Esophagus muscularis mucosa (tissue), 4 donors: Measurements from ENCODE around the gene ORM2. TPM values are rescaled to one million over a fixed set of nuclear protein-coding genes. Genes with fewer than 3 reads are reported as not detected.

Source experiments
- DNase-seq: peaks from one replicate; pipeline ENCODE4 v3.0.0-alpha.2; 2017; ENCODE audit errors: extremely low spot score
- H3K27ac ChIP-seq, 4 donors: fragments of 200-600 bp; sonication (generic); replicated peaks in 1 of 4; 1 replicate in 3 of 4; 2 replicates in 1 of 4; pipeline ENCODE4 v1.5.1; 2016 to 2019; ENCODE audit warnings: mild to moderate bottlenecking in 1 of 4
- H3K27me3 ChIP-seq, 4 donors: fragments of 200-600 bp; sonication (generic); one replicate each; pipeline versions ENCODE4 v1.5.1 to v1.6.0; 2016 to 2019
- H3K36me3 ChIP-seq, 4 donors: fragments of 200-600 bp; sonication (generic); one replicate each; pipeline ENCODE4 v1.5.1; 2016 to 2019
- H3K4me1 ChIP-seq, 4 donors: fragments of 200-600 bp; sonication (generic); one replicate each; pipeline ENCODE4 v1.5.1; 2016 to 2019
- H3K4me3 ChIP-seq, 4 donors: fragments of 200-600 bp; sonication (generic); 1 replicate in 2 of 4; 2 replicates in 2 of 4; pipeline ENCODE4 v1.5.1; 2016 to 2019; ENCODE audit warnings: mild to moderate bottlenecking in 4 of 4, moderate library complexity in 1 of 4
- H3K9me3 ChIP-seq, 4 donors: fragments of 200-600 bp; sonication (generic); 1 replicate in 3 of 4; 2 replicates in 1 of 4; pipeline ENCODE4 v1.5.1; 2016 to 2019
- EP300 ChIP-seq: sonication (generic); formaldehyde crosslinking; IDR thresholded peaks from one replicate; pipeline ENCODE4 v1.6.1; 2017; ENCODE audit warnings: antibody characterized with exemption
- POLR2A ChIP-seq: fragments of 450-650 bp; IDR thresholded peaks from one replicate; pipeline ENCODE4 v1.6.1; 2017; ENCODE audit warnings: antibody characterized with exemption, moderate library complexity, mild to moderate bottlenecking, low read depth
- POLR2AphosphoS5 ChIP-seq, 2 donors: sonication (generic); formaldehyde crosslinking; IDR thresholded peaks; one replicate each; pipeline ENCODE4 v1.6.1; 2017; ENCODE audit warnings: antibody characterized with exemption in 2 of 2
- WGBS: methylation state at CpG from one replicate; pipeline ENCODE4 v1.1.5; 2018; 5-methylcytosine and 5-hydroxymethylcytosine counted together
- intact Hi-C: fragments of 100-400 bp; cut with DNase I; formaldehyde crosslinking; loops from one replicate; pipeline ENCODE4 v1.15.1; 2023
- total RNA-seq, 4 donors: library from RNA; depleted of rRNA; stranded (reverse); fragments of >200 nt; gene quantifications; one replicate each; pipeline versions ENCODE4 v1.1.0 to v1.2.1, GENCODE V29; 2016
- TF ChIP-seq, protein P1 (sequence below), 3 experiments: fragments of 200-600 bp in 2 of 3; fragments of 450-650 bp in 1 of 3; sonication (generic) in 2 of 3; IDR thresholded peaks; one replicate each; pipeline ENCODE4 v1.5.1; 2017 to 2019; ENCODE audit warnings: antibody characterized with exemption in 3 of 3, mild to moderate bottlenecking in 2 of 3, moderate library complexity in 1 of 3

ORM2 gene
- total RNA-seq, 4 donors from 2014 or later: not detected

DNA sequence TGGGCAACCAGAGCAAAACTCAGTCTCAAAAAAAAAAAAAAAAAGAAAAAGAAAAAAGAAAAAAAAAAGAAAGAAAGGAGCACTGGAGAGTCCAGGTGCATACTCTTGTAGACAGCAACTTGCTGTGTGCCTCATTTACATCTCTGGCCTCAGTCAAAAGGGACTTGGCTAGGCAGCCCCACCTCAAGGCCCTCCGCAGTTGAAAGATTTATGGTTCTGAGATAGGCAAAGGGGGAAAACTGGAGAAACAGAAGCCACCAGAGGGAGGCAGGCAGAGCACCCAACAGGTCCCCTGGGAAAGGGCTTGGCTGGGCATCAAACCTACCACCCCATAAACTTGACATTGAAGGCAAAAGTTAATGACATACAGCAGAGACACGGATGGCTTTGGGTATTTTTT, 6.1 kb downstream of the ORM2 start:
- intact Hi-C loops: loop anchor here (10.0 kb wide), 1 partner anchor 149 kb away; no protein-coding TSS in a partner anchor
- 77% methylated on average over 2 of the region's 2 CpGs for WGBS
- Histone ChIP-seq H3K36me3 (peaks cover 25 to 60% (median 44%) of the 10 kb centered on the region in 4 donors), H3K9me3 (no peaks in the 10 kb centered on the region), H3K27me3 (peaks cover 0 to 3% (median 0%) of the 10 kb centered on the region in 4 donors), H3K4me1 (no peaks in the 10 kb centered on the region), H3K4me3 (no peak overlapping the region), H3K27ac (no peak overlapping the region)
- DNase-seq: no peak
- TF ChIP-seq POLR2A (no peak), EP300 (no peak), POLR2AphosphoS5 (IDR thresholded peaks at IDR 0.05) (no peak)
- TF ChIP-seq, protein P1, sequence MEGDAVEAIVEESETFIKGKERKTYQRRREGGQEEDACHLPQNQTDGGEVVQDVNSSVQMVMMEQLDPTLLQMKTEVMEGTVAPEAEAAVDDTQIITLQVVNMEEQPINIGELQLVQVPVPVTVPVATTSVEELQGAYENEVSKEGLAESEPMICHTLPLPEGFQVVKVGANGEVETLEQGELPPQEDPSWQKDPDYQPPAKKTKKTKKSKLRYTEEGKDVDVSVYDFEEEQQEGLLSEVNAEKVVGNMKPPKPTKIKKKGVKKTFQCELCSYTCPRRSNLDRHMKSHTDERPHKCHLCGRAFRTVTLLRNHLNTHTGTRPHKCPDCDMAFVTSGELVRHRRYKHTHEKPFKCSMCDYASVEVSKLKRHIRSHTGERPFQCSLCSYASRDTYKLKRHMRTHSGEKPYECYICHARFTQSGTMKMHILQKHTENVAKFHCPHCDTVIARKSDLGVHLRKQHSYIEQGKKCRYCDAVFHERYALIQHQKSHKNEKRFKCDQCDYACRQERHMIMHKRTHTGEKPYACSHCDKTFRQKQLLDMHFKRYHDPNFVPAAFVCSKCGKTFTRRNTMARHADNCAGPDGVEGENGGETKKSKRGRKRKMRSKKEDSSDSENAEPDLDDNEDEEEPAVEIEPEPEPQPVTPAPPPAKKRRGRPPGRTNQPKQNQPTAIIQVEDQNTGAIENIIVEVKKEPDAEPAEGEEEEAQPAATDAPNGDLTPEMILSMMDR (IDR thresholded peaks at IDR 0.05): no peak

DNA sequence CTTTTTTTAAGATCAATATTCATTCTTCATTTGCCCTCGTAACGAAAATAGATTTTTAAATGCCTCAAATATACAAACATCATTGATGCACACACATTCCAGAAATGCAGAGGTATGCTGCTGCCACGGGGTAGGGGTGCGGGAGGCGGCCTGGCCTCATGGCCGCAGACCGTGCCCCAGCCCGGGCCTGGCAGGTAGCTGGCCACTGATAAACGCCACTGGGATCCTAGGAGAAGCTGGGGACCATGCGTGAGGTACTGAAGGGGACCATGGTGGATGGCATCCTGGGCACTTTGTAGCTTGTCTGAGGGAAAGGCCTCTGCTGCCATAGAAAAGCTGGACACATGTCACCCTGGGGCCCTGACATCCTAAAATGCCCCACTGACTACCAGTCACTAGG, 6.5 kb downstream of the ORM2 start:
- no peak for DNase-seq
- Histone ChIP-seq H3K9me3 (no peaks in the 10 kb centered on the region), H3K36me3 (peaks cover 25 to 64% (median 48%) of the 10 kb centered on the region in 4 donors), H3K4me1 (no peaks in the 10 kb centered on the region), H3K27ac (no peak overlapping the region), H3K27me3 (no peaks in the 10 kb centered on the region), H3K4me3 (no peak overlapping the region)
- 76% methylated on average over 10 of the region's 10 CpGs for WGBS
- intact Hi-C loops: loop anchor here (10.0 kb wide), 1 partner anchor 149 kb away; no protein-coding TSS in a partner anchor
- TF ChIP-seq, protein P1 (IDR thresholded peaks at IDR 0.05): no peak
- TF ChIP-seq POLR2A (no peak), POLR2AphosphoS5 (IDR thresholded peaks at IDR 0.05) (no peak), EP300 (no peak)

DNA sequence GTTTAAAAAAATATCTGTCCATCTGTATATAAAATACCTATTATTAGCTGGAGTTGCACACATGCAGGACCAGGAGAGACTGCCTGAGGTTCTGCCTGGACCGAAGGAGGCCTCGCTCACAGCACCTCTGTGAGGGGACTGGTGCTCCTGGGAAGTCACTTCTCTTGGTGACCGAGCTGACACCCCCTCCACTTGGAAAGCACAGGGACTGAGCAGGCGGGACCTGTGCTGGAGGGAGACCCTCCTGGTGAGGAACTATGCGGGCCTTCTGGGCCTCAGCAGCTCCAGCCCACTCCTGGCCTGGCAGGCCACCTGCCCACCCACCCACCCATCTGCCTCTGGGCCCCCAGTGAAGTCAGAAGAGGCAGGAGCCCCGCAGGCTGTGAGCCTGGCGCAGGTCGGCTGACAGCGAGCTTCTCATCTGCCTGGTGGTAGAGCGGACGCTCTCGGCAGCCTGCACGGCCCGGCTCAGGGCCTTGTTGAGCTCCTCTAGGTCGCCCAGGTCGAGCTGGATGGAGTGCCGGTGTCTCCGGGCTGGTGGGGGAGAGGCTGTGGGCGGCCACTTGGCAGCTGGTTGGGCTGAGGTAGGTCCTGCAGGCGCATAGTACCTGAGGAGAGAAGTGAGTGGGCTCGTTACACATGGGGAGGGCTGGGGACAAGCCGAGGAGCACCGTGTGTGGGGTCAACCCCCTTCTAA, 7.2 kb downstream of the ORM2 start:
- no peaks in the 10 kb centered on the region for H3K4me1 ChIP-seq
- intact Hi-C loops: loop anchor here (10.0 kb wide), 1 partner anchor 148 kb away; no protein-coding TSS in a partner anchor
- H3K36me3 ChIP-seq: peaks cover 25 to 71% (median 55%) of the 10 kb centered on the region in 4 donors
- H3K9me3 ChIP-seq: no peaks in the 10 kb centered on the region
- H3K27me3 ChIP-seq: no peaks in the 10 kb centered on the region
- TF ChIP-seq EP300: no peak
- TF ChIP-seq, protein P1 (IDR thresholded peaks at IDR 0.05): no peak
- no peak for TF ChIP-seq POLR2A
- no peak for TF ChIP-seq POLR2AphosphoS5 (IDR thresholded peaks at IDR 0.05)
- no peak overlapping the region for H3K4me3 ChIP-seq
- no peak overlapping the region for H3K27ac ChIP-seq
- DNase-seq: no peak
- 85% methylated on average over 10 of the region's 23 CpGs for WGBS

DNA sequence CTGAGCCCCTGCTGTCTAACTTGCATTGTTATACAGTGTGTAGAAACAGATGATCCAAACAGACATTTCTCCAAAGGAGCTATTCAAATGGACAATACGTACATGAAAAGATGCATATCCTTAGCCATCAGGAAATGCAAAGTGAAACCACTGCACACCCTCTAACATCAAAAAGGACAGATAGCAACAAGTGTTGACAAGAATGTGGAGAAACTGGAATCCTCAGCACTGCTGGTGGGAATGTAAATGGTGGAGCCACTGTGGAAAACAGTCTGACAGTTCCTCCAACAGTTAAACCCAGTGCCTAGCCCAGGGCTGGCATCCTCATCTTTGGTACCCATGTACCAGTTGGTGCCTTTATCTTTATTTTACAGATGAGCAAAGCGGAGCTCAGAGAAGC, 8.5 kb downstream of the ORM2 start:
- Histone ChIP-seq H3K9me3 (no peaks in the 10 kb centered on the region), H3K27ac (no peak overlapping the region), H3K36me3 (peaks cover 26 to 84% (median 68%) of the 10 kb centered on the region in 4 donors), H3K27me3 (no peaks in the 10 kb centered on the region), H3K4me3 (no peak overlapping the region), H3K4me1 (no peaks in the 10 kb centered on the region)
- 85% methylated on average over 2 of the region's 2 CpGs for WGBS
- intact Hi-C loops: loop anchor here (10.0 kb wide), 1 partner anchor 147 kb away; no protein-coding TSS in a partner anchor
- DNase-seq: no peak
- no peak for TF ChIP-seq EP300

DNA sequence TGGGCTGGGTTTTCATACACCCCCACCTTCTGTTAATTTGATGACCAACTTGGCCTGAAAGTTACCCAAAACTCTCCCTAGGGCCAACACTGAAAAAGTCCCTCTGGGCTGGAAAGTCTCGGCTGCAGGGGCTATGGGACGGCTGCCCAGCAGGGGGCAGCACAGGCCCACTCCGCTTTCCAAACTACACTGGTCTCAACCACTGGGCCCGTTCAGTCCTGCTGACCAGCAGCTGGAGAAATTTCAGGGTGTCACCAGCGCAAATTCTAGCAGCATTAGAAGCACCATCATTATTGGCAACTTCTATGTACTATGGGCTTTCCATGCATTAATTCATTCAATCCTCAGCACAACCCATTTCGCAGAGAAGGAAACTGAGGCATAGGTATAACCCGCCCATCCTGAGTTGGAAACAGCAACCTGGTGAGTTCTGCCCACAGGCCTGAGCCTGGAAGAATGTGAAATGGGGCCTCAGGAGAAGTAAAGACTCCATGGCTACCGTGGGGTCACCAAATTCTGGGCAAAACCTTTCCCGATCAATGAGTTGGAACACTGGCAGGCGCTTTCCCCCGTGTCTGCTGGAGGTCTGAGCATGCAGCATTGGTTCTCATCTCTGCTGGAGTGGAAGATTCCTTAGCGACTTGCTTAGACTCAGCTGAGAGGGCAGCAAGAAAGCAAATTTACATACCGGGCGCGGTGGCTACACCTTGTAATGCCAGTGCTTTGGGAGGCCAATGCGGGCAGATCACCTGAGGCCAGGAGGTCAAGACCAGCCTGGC, 9.7 kb downstream of the ORM2 start:
- H3K36me3 ChIP-seq: peaks cover 36 to 95% (median 79%) of the 10 kb centered on the region in 4 donors
- H3K4me3 ChIP-seq: no peak overlapping the region
- no peak for TF ChIP-seq EP300
- TF ChIP-seq, protein P1 (IDR thresholded peaks at IDR 0.05): peak; percentile 61 to 83 (median 65)
- no peaks in the 10 kb centered on the region for H3K27me3 ChIP-seq
- no peak overlapping the region for H3K27ac ChIP-seq
- DNase-seq: no peak
- H3K9me3 ChIP-seq: no peaks in the 10 kb centered on the region
- no peaks in the 10 kb centered on the region for H3K4me1 ChIP-seq
- intact Hi-C loops: loop anchor here (10.0 kb wide), 1 partner anchor 145 kb away; no protein-coding TSS in a partner anchor
- WGBS: 88% methylated on average over 13 of the region's 16 CpGs
